Natural killer cell treated with Interleukin-12 subunit alpha and Interleukin-12 subunit beta and Interleukin-15 and Interleukin-18, amount 100 ng/mL, for 72 hours (primary cell): ENCODE measurements around the gene CLDN15. TPM values are rescaled to one million over a fixed set of nuclear protein-coding genes. Genes with fewer than 3 reads are reported as not detected.
"Not testable (repeated sequence)": the region's sequence is repeated elsewhere in the genome, so short reads cannot be mapped to it uniquely, and the experiment has no call there.

Source experiments
- ATAC-seq, 2 donors: fragments of 150-1000 bp; cut with Tn5 transposase in 1 of 2; sonication (Bioruptor Pico), chemical (Tn5 transposase) in 1 of 2; 2 replicates each; pipeline ENCODE4 v1.10.0; 2021
- DNase-seq: peaks from one replicate; pipeline ENCODE4 v3.0.0; 2022; ENCODE audit warnings: low spot score
- H3K27ac Mint-ChIP-seq, 2 donors: 1 replicate in 1 of 2; 2 replicates in 1 of 2; pipeline ENCODE4 v1.8.0; 2022; ENCODE audit warnings: mixed read lengths in 2 of 2, mild to moderate bottlenecking in 1 of 2, moderate library complexity in 1 of 2
- H3K27me3 Mint-ChIP-seq, 2 donors: 1 replicate in 1 of 2; 2 replicates in 1 of 2; pipeline ENCODE4 v1.8.0; 2022; ENCODE audit warnings: mixed read lengths in 2 of 2
- H3K36me3 Mint-ChIP-seq: one replicate; pipeline ENCODE4 v1.8.0; 2022; ENCODE audit warnings: mixed read lengths
- H3K4me1 Mint-ChIP-seq, 2 donors: 1 replicate in 1 of 2; 2 replicates in 1 of 2; pipeline ENCODE4 v1.8.0; 2022; ENCODE audit warnings: low read depth in 2 of 2, mixed read lengths in 2 of 2, mild to moderate bottlenecking in 1 of 2
- H3K4me3 Mint-ChIP-seq: one replicate; pipeline ENCODE4 v1.8.0; 2022; ENCODE audit warnings: mixed read lengths
- H3K9me3 Mint-ChIP-seq: 2 replicates; pipeline ENCODE4 v1.8.0; 2022; ENCODE audit warnings: mixed read lengths
- total RNA-seq, 2 donors: library from RNA; stranded (reverse); gene quantifications; one replicate each; pipeline ENCODE4 v1.2.3, GENCODE V29; 2022

CLDN15 gene, protein sequence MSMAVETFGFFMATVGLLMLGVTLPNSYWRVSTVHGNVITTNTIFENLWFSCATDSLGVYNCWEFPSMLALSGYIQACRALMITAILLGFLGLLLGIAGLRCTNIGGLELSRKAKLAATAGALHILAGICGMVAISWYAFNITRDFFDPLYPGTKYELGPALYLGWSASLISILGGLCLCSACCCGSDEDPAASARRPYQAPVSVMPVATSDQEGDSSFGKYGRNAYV
- 10 to 100 TPM; 16.6 to 34.0 TPM for total RNA-seq

- Mint-ChIP-seq H3K9me3 (no peaks in the 10 kb centered on the region), H3K4me3 (no peak within 1 kb of the TSS), H3K36me3 (no peaks in the 10 kb centered on the region), H3K27me3 (no peaks in the 10 kb centered on the region), H3K27ac (no peak within 1 kb of the TSS), H3K4me1 (no peaks in the 10 kb centered on the region)
- ATAC-seq (no peak), DNase-seq (no peak)
These were observed at the start of gene CLDN15 for GRCh38 chr7:101237206-101238067. CLDN15 (minus strand) TSS chr7:101237802; CDS start chr7:101237581, 221 bp downstream.

DNA sequence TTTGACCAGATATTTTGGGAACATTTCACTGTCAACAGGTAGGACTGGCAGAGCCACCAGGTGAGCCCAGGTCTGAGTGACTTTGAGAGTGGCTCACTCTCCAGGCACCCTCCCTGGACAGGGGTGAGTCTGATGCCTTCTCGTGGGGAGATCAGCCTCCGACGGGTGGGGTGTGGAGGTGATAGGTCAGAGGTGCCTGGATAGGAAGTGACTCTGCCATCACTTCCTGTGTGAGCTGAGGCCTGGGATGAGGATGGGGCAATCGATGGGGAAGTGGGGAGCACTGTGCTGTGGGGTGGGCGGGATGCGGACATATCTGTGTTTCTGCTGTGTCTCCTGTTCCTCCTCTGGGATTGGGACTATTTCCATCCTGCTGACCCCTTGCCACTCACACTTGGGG lies 49.4 kb upstream of the CLDN15 start:
- ATAC-seq, result peak in 1 of 2 donors; percentile 21
- H3K27me3 Mint-ChIP-seq, result peaks cover 6 to 9% of the 10 kb centered on the region in 2 donors
- no peaks in the 10 kb centered on the region for H3K36me3 Mint-ChIP-seq
- no peaks in the 10 kb centered on the region for H3K9me3 Mint-ChIP-seq
- no peak overlapping the region for H3K27ac Mint-ChIP-seq
- H3K4me3 Mint-ChIP-seq, result no peak overlapping the region
- no peak for DNase-seq
- H3K4me1 Mint-ChIP-seq, result peaks cover 30 to 32% of the 10 kb centered on the region in 2 donors

- H3K27me3 Mint-ChIP-seq, H3K4me3 Mint-ChIP-seq, ATAC-seq, H3K9me3 Mint-ChIP-seq, H3K27ac Mint-ChIP-seq, H3K36me3 Mint-ChIP-seq, DNase-seq: not testable (repeated sequence)
- H3K4me1 Mint-ChIP-seq, result peaks cover 30 to 32% of the 10 kb centered on the region in 2 donors
These were observed 48.3 kb upstream of the CLDN15 start for GRCh38 chr7:101285880-101286279.

DNA sequence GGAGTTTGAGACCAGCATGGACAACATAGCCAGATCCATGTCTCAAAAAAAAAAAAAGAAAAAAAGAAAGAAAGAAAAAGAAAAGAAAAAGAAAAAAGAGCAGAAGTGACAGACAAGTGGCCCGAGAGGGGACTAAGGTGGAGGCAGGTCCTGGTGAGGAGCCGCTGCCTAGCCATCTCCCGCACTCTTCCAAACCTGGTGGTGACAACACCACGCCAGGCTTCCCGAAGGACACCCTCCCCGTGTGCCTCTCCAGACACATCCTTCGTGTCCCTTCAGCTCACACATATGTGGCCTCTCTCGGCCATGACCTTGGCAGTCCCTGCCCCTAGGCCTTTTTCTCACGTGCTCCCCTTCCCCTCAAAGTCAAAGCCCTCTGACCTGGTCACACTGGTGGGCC lies 47.6 kb upstream of the CLDN15 start:
- Mint-ChIP-seq H3K9me3 (no peaks in the 10 kb centered on the region), H3K4me1 (peaks cover 25 to 26% of the 10 kb centered on the region in 2 donors), H3K4me3 (no peak overlapping the region), H3K27ac (no peak overlapping the region), H3K36me3 (no peaks in the 10 kb centered on the region), H3K27me3 (peaks cover 0 to 2% of the 10 kb centered on the region in 2 donors)
- ATAC-seq (no peak), DNase-seq (no peak)

DNA sequence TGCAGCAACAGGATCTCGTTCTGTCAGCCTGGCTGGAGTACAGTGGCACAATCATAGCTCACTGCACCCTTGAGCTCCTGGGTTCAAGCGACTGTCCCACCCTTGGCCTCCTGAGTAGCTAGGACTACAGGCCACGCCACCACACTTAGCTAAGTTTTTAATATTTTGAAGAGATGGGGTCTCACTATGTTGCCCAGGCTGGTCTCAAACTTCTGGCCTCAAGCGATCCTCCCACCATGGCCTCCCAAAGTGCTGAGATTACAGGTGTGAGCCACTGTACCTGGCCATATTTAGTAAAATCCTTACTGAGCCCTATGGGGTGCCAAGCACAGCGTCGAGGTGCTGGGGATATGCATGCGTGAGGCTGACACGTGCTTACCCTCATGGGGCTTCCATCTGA lies 43.3 kb upstream of the CLDN15 start:
- H3K4me3 Mint-ChIP-seq, ATAC-seq, H3K9me3 Mint-ChIP-seq, H3K27me3 Mint-ChIP-seq, H3K4me1 Mint-ChIP-seq, H3K27ac Mint-ChIP-seq, DNase-seq, H3K36me3 Mint-ChIP-seq: not testable (repeated sequence)

GRCh38 chr7:101278461-101279292 lies 41.1 kb upstream of the CLDN15 start:
- no peak overlapping the region for H3K27ac Mint-ChIP-seq
- no peaks in the 10 kb centered on the region for H3K9me3 Mint-ChIP-seq
- peaks cover 8% of the 10 kb centered on the region in 2 donors for H3K4me1 Mint-ChIP-seq
- H3K4me3 Mint-ChIP-seq, result no peak overlapping the region
- H3K36me3 Mint-ChIP-seq, result no peaks in the 10 kb centered on the region
- DNase-seq, result no peak
- no peak for ATAC-seq
- peaks cover under 1 to 4% of the 10 kb centered on the region in 2 donors for H3K27me3 Mint-ChIP-seq

DNA sequence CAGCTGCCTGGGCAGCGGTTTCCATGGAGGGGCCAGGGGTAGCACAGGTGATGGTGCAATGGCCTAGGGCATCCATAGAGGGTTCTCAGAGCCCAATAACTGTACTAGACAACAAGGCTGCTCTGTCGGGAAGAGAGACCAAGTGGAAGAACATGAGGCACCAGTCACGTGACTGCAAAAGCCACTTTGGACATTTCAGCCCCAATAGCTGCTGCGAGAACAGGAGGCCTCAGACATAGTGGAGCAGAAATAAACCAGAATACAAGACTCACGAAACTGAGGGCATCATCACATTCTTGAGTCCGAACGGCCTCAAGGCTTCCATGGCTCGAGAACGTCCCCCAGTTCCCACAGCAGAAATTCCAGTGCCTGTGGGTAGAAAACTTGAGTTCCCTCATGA lies 39.6 kb upstream of the CLDN15 start:
- Mint-ChIP-seq H3K27me3 (peaks cover 9 to 10% of the 10 kb centered on the region in 2 donors), H3K4me1 (no peaks in the 10 kb centered on the region), H3K27ac (no peak overlapping the region), H3K36me3 (no peaks in the 10 kb centered on the region), H3K4me3 (no peak overlapping the region), H3K9me3 (no peaks in the 10 kb centered on the region)
- ATAC-seq (no peak), DNase-seq (no peak)

DNA sequence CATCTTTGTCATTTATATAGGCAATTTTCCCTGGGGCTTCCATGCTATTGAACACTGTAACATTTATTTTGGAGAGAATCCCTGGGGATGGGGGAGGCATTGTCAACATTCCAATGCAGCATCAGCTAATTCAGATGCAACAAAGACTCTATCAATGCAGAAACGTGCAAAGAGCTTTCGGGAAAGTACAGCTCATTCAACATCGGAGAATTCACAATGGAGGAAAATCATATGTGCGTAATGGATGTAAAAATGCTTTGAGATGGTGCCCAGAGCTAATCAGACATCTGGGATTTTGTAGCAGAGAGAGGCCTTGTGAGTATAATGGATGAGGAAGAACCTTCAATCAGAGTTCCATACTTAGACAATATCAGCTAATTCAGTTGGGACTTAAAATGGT lies 35.6 kb upstream of the CLDN15 start:
- no peaks in the 10 kb centered on the region for H3K36me3 Mint-ChIP-seq
- DNase-seq (no peak), ATAC-seq (no peak)
- no peak overlapping the region for H3K27ac Mint-ChIP-seq
- H3K4me3 Mint-ChIP-seq, result no peak overlapping the region
- no peaks in the 10 kb centered on the region for H3K4me1 Mint-ChIP-seq
- H3K27me3 Mint-ChIP-seq, result peaks cover 6 to 10% of the 10 kb centered on the region in 2 donors
- H3K9me3 Mint-ChIP-seq, result no peaks in the 10 kb centered on the region

GRCh38 chr7:101271021-101271420 lies 33.4 kb upstream of the CLDN15 start:
- H3K27ac Mint-ChIP-seq, result no peak overlapping the region
- H3K4me1 Mint-ChIP-seq, result no peaks in the 10 kb centered on the region
- no peaks in the 10 kb centered on the region for H3K36me3 Mint-ChIP-seq
- no peak overlapping the region for H3K4me3 Mint-ChIP-seq
- DNase-seq, result no peak
- ATAC-seq, result no peak
- H3K9me3 Mint-ChIP-seq, result no peaks in the 10 kb centered on the region
- peaks cover 7 to 12% of the 10 kb centered on the region in 2 donors for H3K27me3 Mint-ChIP-seq

- Mint-ChIP-seq H3K27ac (no peak overlapping the region), H3K4me1 (no peaks in the 10 kb centered on the region), H3K36me3 (no peaks in the 10 kb centered on the region), H3K9me3 (no peaks in the 10 kb centered on the region), H3K27me3 (peaks cover 12 to 21% of the 10 kb centered on the region in 2 donors), H3K4me3 (no peak overlapping the region)
- DNase-seq (no peak), ATAC-seq (no peak)
These were observed 32.1 kb upstream of the CLDN15 start for GRCh38 chr7:101269664-101270063.

- no peak for ATAC-seq
- no peak for DNase-seq
- Mint-ChIP-seq H3K27ac (no peak overlapping the region), H3K4me1 (no peaks in the 10 kb centered on the region), H3K36me3 (no peaks in the 10 kb centered on the region), H3K27me3 (peaks cover 6 to 11% of the 10 kb centered on the region in 2 donors), H3K9me3 (no peaks in the 10 kb centered on the region), H3K4me3 (no peak overlapping the region)
These were observed 28.3 kb upstream of the CLDN15 start for GRCh38 chr7:101265622-101266516.

- not testable (repeated sequence) for H3K4me1 Mint-ChIP-seq, DNase-seq, ATAC-seq, H3K36me3 Mint-ChIP-seq, H3K9me3 Mint-ChIP-seq, H3K4me3 Mint-ChIP-seq, H3K27ac Mint-ChIP-seq
- peaks cover 6 to 11% of the 10 kb centered on the region in 2 donors for H3K27me3 Mint-ChIP-seq
These were observed 26.6 kb upstream of the CLDN15 start for GRCh38 chr7:101264102-101264706.
